WTC11 (cell line): ENCODE measurements around the gene PLD1.

Source experiments
- CTCF ChIP-seq: fragments of 200-600 bp; IDR thresholded peaks from 2 replicates; pipeline ENCODE4 v1.8.0; 2022; ENCODE audit warnings: antibody characterized with exemption
- FOXJ3 ChIP-seq: sonication (generic); formaldehyde crosslinking; IDR thresholded peaks from 2 replicates; pipeline ENCODE4 v1.9.0; 2021; ENCODE audit warnings: missing genetic modification reagents, mild to moderate bottlenecking, borderline replicate concordance
- MAX ChIP-seq: sonication (generic); formaldehyde crosslinking; IDR thresholded peaks from 2 replicates; pipeline ENCODE4 v1.8.0; 2022; ENCODE audit warnings: mild to moderate bottlenecking, missing genetic modification reagents
- TCF7 ChIP-seq: sonication (generic); formaldehyde crosslinking; IDR thresholded peaks from 2 replicates; pipeline ENCODE4 v1.8.0; 2022; ENCODE audit warnings: mild to moderate bottlenecking, low read depth, missing genetic modification reagents, moderate library complexity
- ZNF138 ChIP-seq: sonication (generic); formaldehyde crosslinking; conservative IDR thresholded peaks from 2 replicates; pipeline ENCODE4 v1.8.1; 2022; ENCODE audit warnings: mild to moderate bottlenecking, moderate library complexity, missing genetic modification reagents
- ZNF396 ChIP-seq: fragments of 250-450 bp; sonication (Bioruptor Pico); IDR thresholded peaks from 2 replicates; pipeline ENCODE4 v1.8.0; 2021; ENCODE audit warnings: mild to moderate bottlenecking, moderate library complexity, borderline replicate concordance
- ZNF416 ChIP-seq: fragments of 250-450 bp; sonication (Bioruptor Pico); IDR thresholded peaks from 2 replicates; pipeline ENCODE4 v1.9.0; 2021; ENCODE audit warnings: mild to moderate bottlenecking, inconsistent platforms

- TF ChIP-seq CTCF (no peak), ZNF416 (CRISPR knock-in tag) (no peak), ZNF138 (CRISPR knock-in tag) (no peak), FOXJ3 (CRISPR knock-in tag) (no peak), TCF7 (no peak), MAX (CRISPR knock-in tag) (no peak), ZNF396 (CRISPR knock-in tag) (no peak)
These were observed 41.3 kb downstream of the PLD1 start for GRCh38 chr3:171768986-171769385.
